HepG2 (cell line): ENCODE results near the gene CIT. TPM values are rescaled to one million over a fixed set of nuclear protein-coding genes. Genes with fewer than 3 reads are reported as not detected.

Experiments used
- ATAC-seq: fragments of 200-7000 bp; cut with Tn5 transposase; 3 replicates; pipeline ENCODE4 v1.9.1; 2020; ENCODE audit warnings: mild to moderate bottlenecking, moderate library complexity
- BruUV-seq: library from RNA; stranded (reverse); fragments of 400-500 nt; replicated peaks from 2 replicates; lab custom pipeline; 2021; lab: Mats Ljungman, UMichigan
- CTCF ChIA-PET: fragments of 300-600 bp; formaldehyde crosslinking; extraction: SDS; loops from one replicate; lab custom pipeline; 2021; ENCODE audit warnings: low total read pairs, inconsistent platforms, low intra/inter-chr PET ratio; lab: Yijun Ruan, JAX
- POLR2A ChIA-PET: fragments of 350-600 bp; sonication (Branson Sonifier 250); formaldehyde crosslinking; loops from one replicate; lab custom pipeline; 2020; ENCODE audit warnings: antibody characterized with exemption, inconsistent platforms; lab: Yijun Ruan, JAX
- DNase-seq: peaks from one replicate; pipeline ENCODE4 v3.0.0-alpha.2; 2015; ENCODE audit warnings: low spot score
- FAIRE-seq: peaks from 3 replicates; lab custom pipeline; 2011; peaks lifted over from hg19 to GRCh38; lab: Jason Lieb, UNC
- H2AFZ ChIP-seq: one replicate; pipeline ENCODE4 v1.6.1; 2011; ENCODE audit warnings: low read length, inconsistent platforms
- H3K27ac ChIP-seq: fragments of 300-600 bp; 3 replicates; pipeline ENCODE4 v1.8.0; 2011; ENCODE audit warnings: mixed run types, mild to moderate bottlenecking, mixed read lengths, low read length, inconsistent platforms; ENCODE audit not compliant: insufficient read depth; ENCODE audit errors: extremely low read length
- H3K27me3 ChIP-seq, 2 experiments: fragments of 200-600 bp in 1 of 2; 2 replicates in 1 of 2; 3 replicates in 1 of 2; pipeline versions ENCODE4 v1.6.0 to v1.8.0; 2011; ENCODE audit warnings: low read length in 2 of 2, mild to moderate bottlenecking in 2 of 2, moderate library complexity in 2 of 2, inconsistent platforms in 1 of 2; ENCODE audit not compliant: insufficient read depth in 2 of 2, control insufficient read depth in 1 of 2
- H3K36me3 ChIP-seq, 2 experiments: fragments of 200-600 bp in 1 of 2; replicated peaks in 1 of 2; 2 replicates in 1 of 2; 3 replicates in 1 of 2; pipeline versions ENCODE4 v1.5.1 to v1.8.0; 2011; ENCODE audit warnings: low read length in 2 of 2, inconsistent platforms in 1 of 2; ENCODE audit not compliant: insufficient read depth in 2 of 2, control insufficient read depth in 1 of 2
- H3K4me1 ChIP-seq: 2 replicates; pipeline ENCODE4 v1.5.1; 2012; ENCODE audit warnings: low read length, inconsistent platforms; ENCODE audit not compliant: insufficient read depth
- H3K4me2 ChIP-seq: 2 replicates; pipeline ENCODE4 v1.6.0; 2011; ENCODE audit warnings: low read depth, low read length, inconsistent platforms
- H3K4me3 ChIP-seq, 3 experiments: fragments of 200-600 bp in 1 of 3; sonication (generic), shearing (Covaris generic) in 1 of 3; replicated peaks in 1 of 3; 2 replicates each; pipeline ENCODE4 v1.5.1; 2011 to 2016; ENCODE audit warnings: low read length in 3 of 3, inconsistent platforms in 2 of 3, low read depth in 2 of 3, mild to moderate bottlenecking in 2 of 3, control low read depth in 1 of 3, mixed read lengths in 1 of 3; ENCODE audit not compliant: insufficient read depth in 1 of 3
- H3K79me2 ChIP-seq: one replicate; pipeline ENCODE4 v1.6.1; 2011; ENCODE audit warnings: low read length, inconsistent platforms; ENCODE audit not compliant: insufficient read depth
- H3K9ac ChIP-seq: 2 replicates; pipeline ENCODE4 v1.6.0; 2011; ENCODE audit warnings: mild to moderate bottlenecking, low read depth, low read length, inconsistent platforms; ENCODE audit not compliant: insufficient read depth
- H3K9me3 ChIP-seq: 2 replicates; pipeline ENCODE4 v1.5.1; 2012; ENCODE audit warnings: mild to moderate bottlenecking, low read length
- H4K20me1 ChIP-seq: 2 replicates; pipeline ENCODE4 v1.6.0; 2011; ENCODE audit warnings: inconsistent platforms, mild to moderate bottlenecking, low read length, moderate library complexity; ENCODE audit not compliant: insufficient read depth
- BCLAF1 ChIP-seq: fragments of 450-650 bp; IDR thresholded peaks from 2 replicates; pipeline ENCODE4 v1.6.1; 2017; ENCODE audit warnings: mild to moderate bottlenecking
- PAF1 ChIP-seq: IDR thresholded peaks from 2 replicates; pipeline ENCODE4 v1.6.1; 2016; ENCODE audit warnings: missing genetic modification reagents, missing compliant biosample characterization
- POLR2AphosphoS2 ChIP-seq: IDR thresholded peaks from 2 replicates; pipeline ENCODE4 v1.6.1; 2011; ENCODE audit warnings: low read depth, low read length, improper control_type of control experiment
- SNAI1 ChIP-seq: sonication (generic); formaldehyde crosslinking; IDR thresholded peaks from 2 replicates; pipeline ENCODE4 v1.5.0; 2020; ENCODE audit warnings: mild to moderate bottlenecking, missing genetic modification reagents, borderline replicate concordance
- ZNF710 ChIP-seq: sonication (generic); formaldehyde crosslinking; IDR thresholded peaks from 2 replicates; pipeline ENCODE4 v1.5.0; 2020; ENCODE audit warnings: mild to moderate bottlenecking, missing genetic modification reagents, borderline replicate concordance
- ZNF780A ChIP-seq: sonication (generic); formaldehyde crosslinking; IDR thresholded peaks from 2 replicates; pipeline ENCODE4 v1.8.0; 2022; ENCODE audit warnings: mild to moderate bottlenecking, missing genetic modification reagents, moderate library complexity
- WGBS: methylation state at CpG from one replicate; pipeline ENCODE4 v1.1.6; 2017; ENCODE audit warnings: low lambda C conversion rate; 5-methylcytosine and 5-hydroxymethylcytosine counted together
- in situ Hi-C: cut with HindIII; loops from 2 replicates; pipeline ENCODE4 v1.10.0; 2017; ENCODE audit warnings: low pct_unique_long_range_greater_than_20kb; ENCODE audit not compliant: extremely low pct_ligation_motif_present
- intact Hi-C: fragments of 100-400 bp; cut with micrococcal nuclease; formaldehyde crosslinking; loops from one replicate; pipeline ENCODE4 v1.10.0; 2022; ENCODE audit not compliant: unreplicated experiment
- polyA plus RNA-seq, 8 experiments: library from polyadenylated mRNA; depleted of rRNA in 3 of 8; stranded (reverse) in 7 of 8; unstranded in 1 of 8; fragments of >200 nt; fragmentation: Illumina TruSeq in 4 of 8; extraction: Trizol in 4 of 8; gene quantifications; 2 replicates each; pipeline versions ENCODE4 v1.2.1 to v1.2.3, GENCODE V29; 2011 to 2016; ENCODE audit warnings: low read depth in 4 of 8, missing spikeins in 1 of 8, mixed read lengths in 1 of 8; ENCODE audit not compliant: insufficient read depth in 1 of 8
- total RNA-seq, 5 experiments: library from RNA; depleted of rRNA; stranded (reverse); fragments of >200 nt; fragmentation: Illumina TruSeq; extraction: Trizol; gene quantifications; 2 replicates each; pipeline ENCODE4 v1.2.3, GENCODE V29; 2016; ENCODE audit warnings: low read depth in 1 of 5
- TF ChIP-seq, protein P1 (sequence below): sonication (generic); formaldehyde crosslinking; IDR thresholded peaks from 2 replicates; pipeline ENCODE4 v1.5.0; 2020; ENCODE audit warnings: missing genetic modification reagents, mild to moderate bottlenecking, borderline replicate concordance
- TF ChIP-seq, protein P2 (sequence below): sonication (generic); formaldehyde crosslinking; IDR thresholded peaks from 2 replicates; pipeline ENCODE4 v1.9.0; 2021; ENCODE audit warnings: missing genetic modification reagents, borderline replicate concordance

The CIT gene
- total and polyA plus RNA-seq, 2 of the 13 experiments (the other 11 are each of a cell fraction or from before 2014, with no cell fraction given): 7.7 to 11.7 TPM

DNA sequence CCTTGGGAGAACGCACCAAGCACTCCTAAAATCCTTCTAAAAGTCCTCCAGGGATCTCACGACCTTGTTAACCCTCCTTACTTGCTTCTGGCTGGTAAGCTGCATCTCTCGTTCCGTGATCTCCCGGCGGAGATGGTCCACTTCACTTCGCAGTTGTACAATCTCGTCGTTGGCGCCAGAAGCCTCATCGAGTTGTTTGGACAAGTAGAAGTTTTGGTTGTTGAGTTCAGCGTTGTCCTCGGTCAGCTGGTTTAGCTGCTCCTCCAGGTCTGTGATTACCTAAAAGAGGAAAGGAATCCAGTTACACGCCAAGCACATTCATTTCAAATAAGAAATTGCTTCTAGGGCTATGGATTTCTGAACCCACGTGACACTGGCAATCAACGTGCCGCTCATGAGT lies 142.0 kb downstream of the CIT start (continued):
- no peak for TF ChIP-seq ZNF780A (CRISPR knock-in tag)

DNA sequence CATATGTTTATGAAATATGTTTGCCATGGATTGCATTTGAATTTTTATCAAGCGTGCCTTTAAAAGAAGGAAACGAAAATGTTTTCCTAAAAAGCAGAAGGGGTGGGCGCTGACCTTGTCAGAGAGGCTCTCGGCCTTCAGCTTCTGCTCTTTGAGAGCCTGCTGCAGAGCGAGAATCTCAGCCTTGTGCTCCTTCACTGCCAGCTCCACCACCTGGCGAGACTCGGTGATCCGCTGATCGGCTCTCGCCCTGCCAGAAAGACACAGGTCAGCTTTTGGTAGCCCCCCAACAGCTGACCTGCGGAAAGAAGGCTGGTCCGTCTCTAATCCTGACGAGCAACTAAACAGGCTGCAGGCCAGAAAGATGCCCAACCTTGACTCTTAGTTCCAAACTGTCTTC lies 146.7 kb downstream of the CIT start:
- H3K4me1 ChIP-seq: no peaks in the 10 kb centered on the region
- no peaks in the 10 kb centered on the region for H3K79me2 ChIP-seq
- H2AFZ ChIP-seq: no peak overlapping the region
- intact Hi-C loops (no loop called here), in situ Hi-C loops (no loop called here)
- DNase-seq: no peak
- no peak overlapping the region for H3K9ac ChIP-seq
- POLR2A ChIA-PET: interaction anchor here (0.6 kb wide), 1 partner anchor 14 kb away, joined by 4 read pairs; no protein-coding TSS in a partner anchor
- no peaks in the 10 kb centered on the region for H3K9me3 ChIP-seq
- H3K36me3 ChIP-seq: peaks cover 7 to 38% of the 10 kb centered on the region in 2 experiments
- H3K4me3 ChIP-seq: no peak overlapping the region
- BruUV-seq: no TSS peak
- no peak overlapping the region for H3K27ac ChIP-seq
- H3K27me3 ChIP-seq: no peaks in the 10 kb centered on the region
- CTCF ChIA-PET: no interaction called here
- no peaks in the 10 kb centered on the region for H4K20me1 ChIP-seq
- 92% methylated on average over 6 of the region's 13 CpGs for WGBS
- no peak for FAIRE-seq
- no peak for TF ChIP-seq ZNF710 (CRISPR knock-in tag)
- TF ChIP-seq PAF1: no peak
- no peak for TF ChIP-seq SNAI1
- TF ChIP-seq, protein P1, sequence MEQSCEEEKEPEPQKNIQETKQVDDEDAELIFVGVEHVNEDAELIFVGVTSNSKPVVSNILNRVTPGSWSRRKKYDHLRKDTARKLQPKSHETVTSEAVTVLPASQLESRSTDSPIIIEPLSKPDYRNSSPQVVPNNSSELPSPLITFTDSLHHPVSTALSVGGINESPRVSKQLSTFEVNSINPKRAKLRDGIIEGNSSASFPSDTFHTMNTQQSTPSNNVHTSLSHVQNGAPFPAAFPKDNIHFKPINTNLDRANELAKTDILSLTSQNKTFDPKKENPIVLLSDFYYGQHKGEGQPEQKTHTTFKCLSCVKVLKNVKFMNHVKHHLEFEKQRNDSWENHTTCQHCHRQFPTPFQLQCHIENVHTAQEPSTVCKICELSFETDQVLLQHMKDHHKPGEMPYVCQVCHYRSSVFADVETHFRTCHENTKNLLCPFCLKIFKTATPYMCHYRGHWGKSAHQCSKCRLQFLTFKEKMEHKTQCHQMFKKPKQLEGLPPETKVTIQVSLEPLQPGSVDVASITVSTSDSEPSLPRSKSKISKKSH (CRISPR knock-in tag): no peak
- TF ChIP-seq POLR2AphosphoS2: no peak
- TF ChIP-seq, protein P2, sequence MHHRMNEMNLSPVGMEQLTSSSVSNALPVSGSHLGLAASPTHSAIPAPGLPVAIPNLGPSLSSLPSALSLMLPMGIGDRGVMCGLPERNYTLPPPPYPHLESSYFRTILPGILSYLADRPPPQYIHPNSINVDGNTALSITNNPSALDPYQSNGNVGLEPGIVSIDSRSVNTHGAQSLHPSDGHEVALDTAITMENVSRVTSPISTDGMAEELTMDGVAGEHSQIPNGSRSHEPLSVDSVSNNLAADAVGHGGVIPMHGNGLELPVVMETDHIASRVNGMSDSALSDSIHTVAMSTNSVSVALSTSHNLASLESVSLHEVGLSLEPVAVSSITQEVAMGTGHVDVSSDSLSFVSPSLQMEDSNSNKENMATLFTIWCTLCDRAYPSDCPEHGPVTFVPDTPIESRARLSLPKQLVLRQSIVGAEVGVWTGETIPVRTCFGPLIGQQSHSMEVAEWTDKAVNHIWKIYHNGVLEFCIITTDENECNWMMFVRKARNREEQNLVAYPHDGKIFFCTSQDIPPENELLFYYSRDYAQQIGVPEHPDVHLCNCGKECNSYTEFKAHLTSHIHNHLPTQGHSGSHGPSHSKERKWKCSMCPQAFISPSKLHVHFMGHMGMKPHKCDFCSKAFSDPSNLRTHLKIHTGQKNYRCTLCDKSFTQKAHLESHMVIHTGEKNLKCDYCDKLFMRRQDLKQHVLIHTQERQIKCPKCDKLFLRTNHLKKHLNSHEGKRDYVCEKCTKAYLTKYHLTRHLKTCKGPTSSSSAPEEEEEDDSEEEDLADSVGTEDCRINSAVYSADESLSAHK (CRISPR knock-in tag): no peak
- no peak for TF ChIP-seq BCLAF1
- no peak for ATAC-seq
- no peak overlapping the region for H3K4me2 ChIP-seq
